AG04449 (cell line): ENCODE measurements around the gene OR1N2.

ENCODE experiments used
- CTCF ChIA-PET: fragments of 350-600 bp; formaldehyde crosslinking; extraction: SDS; loops from one replicate; lab custom pipeline; 2021; ENCODE audit warnings: antibody characterized with exemption; lab: Yijun Ruan, JAX
- POLR2A ChIA-PET: fragments of 400-600, 350-600 bp; formaldehyde crosslinking; extraction: SDS; loops from one replicate; lab custom pipeline; 2020; ENCODE audit warnings: antibody characterized with exemption, inconsistent platforms; lab: Yijun Ruan, JAX
- DNase-seq: peaks from one replicate; pipeline ENCODE4 v3.0.0-alpha.2; 2010; ENCODE audit warnings: low read depth, low spot score
- H3K4me3 ChIP-seq: 2 replicates; pipeline ENCODE4 v1.5.1; 2011; ENCODE audit warnings: low read depth, mild to moderate bottlenecking, control low read depth, low read length
- CTCF ChIP-seq: IDR thresholded peaks from one replicate; pipeline ENCODE4 v1.5.1; 2011; ENCODE audit warnings: mild to moderate bottlenecking, moderate library complexity, low read length, control low read depth, inconsistent platforms; ENCODE audit not compliant: insufficient read depth; ENCODE audit errors: missing control alignments

OR1N2 gene

GRCh38 chr9:122551371-122551770 lies 1.5 kb upstream of the OR1N2 start:
- DNase-seq, result no peak
- CTCF ChIA-PET, result no interaction called here
- no peak overlapping the region for H3K4me3 ChIP-seq
- no peak for TF ChIP-seq CTCF
- POLR2A ChIA-PET, result no interaction called here

GRCh38 chr9:122561446-122561845 lies 8.5 kb downstream of the OR1N2 start:
- CTCF ChIA-PET, result no interaction called here
- DNase-seq, result no peak
- TF ChIP-seq CTCF, result no peak
- H3K4me3 ChIP-seq, result no peak overlapping the region
- POLR2A ChIA-PET, result no interaction called here

GRCh38 chr9:122562134-122562760 lies 9.3 kb downstream of the OR1N2 start:
- DNase-seq, result no peak
- ChIA-PET POLR2A (no interaction called here), CTCF (no interaction called here)
- H3K4me3 ChIP-seq, result no peak overlapping the region
- no peak for TF ChIP-seq CTCF

GRCh38 chr9:122567901-122568300 lies 15.0 kb downstream of the OR1N2 start:
- ChIA-PET POLR2A (no interaction called here), CTCF (interaction anchor here (1.1 kb wide), 1 partner anchor 16 kb away, joined by 3 read pairs; the partner anchor contains the start of gene OR1L8)
- DNase-seq, result no peak
- H3K4me3 ChIP-seq, result no peak overlapping the region
- TF ChIP-seq CTCF, result no peak

GRCh38 chr9:122572456-122572855 lies 19.5 kb downstream of the OR1N2 start:
- CTCF ChIA-PET, result interaction anchor here (0.6 kb wide), 1 partner anchor 184 kb away, joined by 3 read pairs; no protein-coding TSS in a partner anchor
- no peak for DNase-seq
- H3K4me3 ChIP-seq, result no peak overlapping the region
- POLR2A ChIA-PET, result no interaction called here
- no peak for TF ChIP-seq CTCF

GRCh38 chr9:122579874-122580273 lies 27.0 kb downstream of the OR1N2 start:
- TF ChIP-seq CTCF, result no peak
- no peak for DNase-seq
- H3K4me3 ChIP-seq, result no peak overlapping the region
- CTCF ChIA-PET, result no interaction called here
- POLR2A ChIA-PET, result no interaction called here
